K562 (cell line): ENCODE data around the gene SPAG9. TPM values are rescaled to one million over a fixed set of nuclear protein-coding genes. Genes with fewer than 3 reads are reported as not detected.
A peak's percentile ranks its signal among the peaks of the same experiment; 100 is the strongest.

Source experiments
- CHD4 ChIP-seq: fragments of 200-600 bp; sonication (generic); IDR thresholded peaks from 3 replicates; pipeline ENCODE4 v1.6.1; 2012; ENCODE audit warnings: low read depth, mild to moderate bottlenecking, mixed read lengths, low read length, inconsistent platforms; ENCODE audit not compliant: insufficient read depth, insufficient replicate concordance, poor library complexity, severe bottlenecking
- DIDO1 ChIP-seq: fragments of 450-650 bp; IDR thresholded peaks from 2 replicates; pipeline ENCODE4 v1.6.1; 2016; ENCODE audit warnings: low read depth, missing biosample characterization, missing genetic modification characterization
- ESRRA ChIP-seq: fragments of 450-650 bp; IDR thresholded peaks from 2 replicates; pipeline ENCODE4 v1.6.1; 2014; ENCODE audit warnings: low read depth, mild to moderate bottlenecking, moderate library complexity, borderline replicate concordance
- FOXJ3 ChIP-seq: sonication (generic); formaldehyde crosslinking; IDR thresholded peaks from 2 replicates; pipeline ENCODE4 v1.4.0; 2020; ENCODE audit warnings: mild to moderate bottlenecking, missing genetic modification reagents
- GABPA ChIP-seq: fragments of 200-800 bp; sonication (Bioruptor generic); conservative IDR thresholded peaks from 2 replicates; pipeline ENCODE4 v1.6.1; 2016; ENCODE audit warnings: low read depth, missing genetic modification characterization, missing compliant biosample characterization
- MCM3 ChIP-seq: fragments of 450-650 bp; IDR thresholded peaks from 2 replicates; pipeline ENCODE4 v1.6.1; 2016
- NBN ChIP-seq: fragments of 450-650 bp; IDR thresholded peaks from 2 replicates; pipeline ENCODE4 v1.6.1; 2016; ENCODE audit warnings: low read depth, mild to moderate bottlenecking
- SLC30A9 ChIP-seq: fragments of 250-450 bp; sonication (Bioruptor Pico); IDR thresholded peaks from 2 replicates; pipeline ENCODE4 v1.8.0; 2022; ENCODE audit warnings: mild to moderate bottlenecking, moderate library complexity
- SMAD4 ChIP-seq: fragments of 250-450 bp; sonication (Bioruptor Pico); conservative IDR thresholded peaks from 2 replicates; pipeline ENCODE4 v1.8.0; 2021; ENCODE audit warnings: inconsistent platforms, mild to moderate bottlenecking, moderate library complexity
- SP2 ChIP-seq: IDR thresholded peaks from 2 replicates; pipeline ENCODE4 v1.6.1; 2011; ENCODE audit warnings: mild to moderate bottlenecking, low read depth, low read length, moderate library complexity; ENCODE audit not compliant: poor library complexity, severe bottlenecking; ENCODE audit errors: extremely low read depth
- TCF3 ChIP-seq: sonication (generic); formaldehyde crosslinking; IDR thresholded peaks from 2 replicates; pipeline ENCODE4 v1.4.0; 2020; ENCODE audit warnings: mild to moderate bottlenecking, missing genetic modification reagents
- ZFP1 ChIP-seq: fragments of 450-650 bp; formaldehyde crosslinking; IDR thresholded peaks from 2 replicates; pipeline ENCODE4 v1.4.0; 2020; ENCODE audit warnings: mild to moderate bottlenecking, mixed read lengths
- ZNF134 ChIP-seq: fragments of 250-450 bp; sonication (Bioruptor Pico); conservative IDR thresholded peaks from 2 replicates; pipeline ENCODE4 v1.4.0; 2020
- polyA plus RNA-seq, 8 experiments: library from polyadenylated mRNA; depleted of rRNA in 4 of 8; stranded (reverse) in 5 of 8; unstranded in 3 of 8; fragments of >200 nt; fragmentation: Nextera tagmentation in 2 of 8; fragmentation: Illumina TruSeq in 1 of 8; extraction: Ambion mirVana in 2 of 8; extraction: Trizol in 1 of 8; gene quantifications; 2 replicates each; pipeline versions ENCODE4 v1.2.1 to v1.2.3, GENCODE V29; 2011 to 2014; ENCODE audit warnings: inconsistent platforms in 1 of 8, missing spikeins in 1 of 8
- total RNA-seq, 7 experiments: library from RNA; depleted of rRNA in 6 of 7; stranded (reverse); fragments of >200 nt in 6 of 7; fragmentation: Illumina TruSeq in 2 of 7; extraction: Trizol in 2 of 7; gene quantifications; 2 replicates each; pipeline versions ENCODE4 v1.2.1 to v1.2.3, GENCODE V29; 2011 to 2021; ENCODE audit warnings: low replicate concordance in 1 of 7
- TF ChIP-seq, protein P1 (sequence below): sonication (generic); formaldehyde crosslinking; IDR thresholded peaks from 2 replicates; pipeline ENCODE4 v1.4.0; 2020; ENCODE audit warnings: mild to moderate bottlenecking, missing genetic modification reagents
- TF ChIP-seq, protein P2 (sequence below): sonication (generic); formaldehyde crosslinking; IDR thresholded peaks from 2 replicates; pipeline ENCODE4 v1.8.0; 2023; ENCODE audit warnings: mild to moderate bottlenecking, missing genetic modification reagents
- TF ChIP-seq, protein P3 (sequence below): fragments of 450-650 bp; IDR thresholded peaks from 2 replicates; pipeline ENCODE4 v1.6.1; 2017; ENCODE audit warnings: antibody characterized with exemption
- TF ChIP-seq, protein P4 (sequence below): fragments of 200-800 bp; sonication (Bioruptor generic); IDR thresholded peaks from 2 replicates; pipeline ENCODE4 v1.6.1; 2017; ENCODE audit warnings: missing genetic modification characterization, missing compliant biosample characterization
- TF ChIP-seq, protein P5 (sequence below): fragments of 250-450 bp; sonication (Bioruptor Pico); IDR thresholded peaks from 2 replicates; pipeline ENCODE4 v1.9.0; 2021; ENCODE audit warnings: mild to moderate bottlenecking
- TF ChIP-seq, protein P6 (sequence below): sonication (generic); formaldehyde crosslinking; IDR thresholded peaks from 2 replicates; pipeline ENCODE4 v1.8.0; 2022; ENCODE audit warnings: missing genetic modification reagents, mild to moderate bottlenecking, moderate library complexity, borderline replicate concordance

The SPAG9 gene
- total and polyA plus RNA-seq, 9 of the 15 experiments (the other 6 are each of a cell fraction or from before 2014, with no cell fraction given) = 12.2 to 99.2 (median 58.2) TPM

DNA sequence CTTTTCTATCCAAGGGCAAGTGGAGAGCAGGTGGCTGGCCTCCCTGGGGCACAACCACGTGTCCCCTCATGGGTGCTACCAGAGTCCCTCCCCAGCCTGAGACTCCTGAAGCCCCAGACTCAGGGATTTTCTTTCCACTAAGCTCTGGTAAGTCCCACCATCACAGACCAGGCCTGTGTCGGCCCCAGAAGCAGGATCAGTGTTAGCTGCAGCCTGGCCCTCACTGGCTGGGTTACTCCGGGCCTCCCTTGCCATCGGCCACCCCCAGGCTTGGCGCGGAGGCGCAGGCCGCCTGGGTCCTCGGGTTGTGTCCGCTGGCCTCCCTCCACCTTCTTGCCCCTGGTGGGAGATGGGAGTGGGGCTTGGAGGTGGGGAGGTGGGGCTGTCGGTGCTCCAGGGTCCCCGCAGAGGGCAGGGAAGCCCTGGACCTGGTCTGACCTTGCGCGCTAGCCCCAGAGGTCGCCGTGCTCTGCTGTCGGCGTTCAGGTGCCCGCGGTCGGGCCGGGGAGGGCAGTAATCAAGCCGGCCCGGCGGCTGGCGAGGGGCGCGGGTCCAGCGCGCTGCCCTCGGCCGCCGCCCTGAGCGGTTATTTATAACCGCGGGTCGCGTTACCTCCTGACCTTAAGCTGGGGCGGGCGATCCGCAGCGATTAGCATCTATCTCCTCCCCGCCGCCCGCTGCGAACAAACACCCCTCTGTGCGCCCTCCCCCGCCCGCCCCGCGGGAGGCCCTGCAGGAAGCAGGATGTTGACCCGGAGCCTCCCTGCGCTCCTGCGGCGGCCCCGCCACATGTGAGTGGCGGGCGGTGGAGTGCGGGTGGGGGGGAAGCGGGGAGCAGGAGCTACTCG lies 176.4 kb downstream of the SPAG9 start (continued):
- TF ChIP-seq, protein P1, sequence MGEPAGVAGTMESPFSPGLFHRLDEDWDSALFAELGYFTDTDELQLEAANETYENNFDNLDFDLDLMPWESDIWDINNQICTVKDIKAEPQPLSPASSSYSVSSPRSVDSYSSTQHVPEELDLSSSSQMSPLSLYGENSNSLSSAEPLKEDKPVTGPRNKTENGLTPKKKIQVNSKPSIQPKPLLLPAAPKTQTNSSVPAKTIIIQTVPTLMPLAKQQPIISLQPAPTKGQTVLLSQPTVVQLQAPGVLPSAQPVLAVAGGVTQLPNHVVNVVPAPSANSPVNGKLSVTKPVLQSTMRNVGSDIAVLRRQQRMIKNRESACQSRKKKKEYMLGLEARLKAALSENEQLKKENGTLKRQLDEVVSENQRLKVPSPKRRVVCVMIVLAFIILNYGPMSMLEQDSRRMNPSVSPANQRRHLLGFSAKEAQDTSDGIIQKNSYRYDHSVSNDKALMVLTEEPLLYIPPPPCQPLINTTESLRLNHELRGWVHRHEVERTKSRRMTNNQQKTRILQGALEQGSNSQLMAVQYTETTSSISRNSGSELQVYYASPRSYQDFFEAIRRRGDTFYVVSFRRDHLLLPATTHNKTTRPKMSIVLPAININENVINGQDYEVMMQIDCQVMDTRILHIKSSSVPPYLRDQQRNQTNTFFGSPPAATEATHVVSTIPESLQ (CRISPR knock-in tag) = no peak
- TF ChIP-seq, protein P2, sequence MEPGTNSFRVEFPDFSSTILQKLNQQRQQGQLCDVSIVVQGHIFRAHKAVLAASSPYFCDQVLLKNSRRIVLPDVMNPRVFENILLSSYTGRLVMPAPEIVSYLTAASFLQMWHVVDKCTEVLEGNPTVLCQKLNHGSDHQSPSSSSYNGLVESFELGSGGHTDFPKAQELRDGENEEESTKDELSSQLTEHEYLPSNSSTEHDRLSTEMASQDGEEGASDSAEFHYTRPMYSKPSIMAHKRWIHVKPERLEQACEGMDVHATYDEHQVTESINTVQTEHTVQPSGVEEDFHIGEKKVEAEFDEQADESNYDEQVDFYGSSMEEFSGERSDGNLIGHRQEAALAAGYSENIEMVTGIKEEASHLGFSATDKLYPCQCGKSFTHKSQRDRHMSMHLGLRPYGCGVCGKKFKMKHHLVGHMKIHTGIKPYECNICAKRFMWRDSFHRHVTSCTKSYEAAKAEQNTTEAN (CRISPR knock-in tag) = no peak
- TF ChIP-seq NBN (no peak), FOXJ3 (CRISPR knock-in tag) (no peak), ZNF134 (CRISPR knock-in tag) (no peak), ZFP1 (CRISPR knock-in tag) (no peak), DIDO1 (tag) (no peak), TCF3 (CRISPR knock-in tag) (0 out of 2 replicates have a peak, but pooled peaks have one; percentile 55), ESRRA (peak; percentile 92), MCM3 (no peak), CHD4 (no peak), GABPA (tag) (peak; percentile 84), SP2 (no peak), SMAD4 (peak; percentile 72; the same call in 1 of the 2 replicates), SLC30A9 (no peak)
- TF ChIP-seq, protein P3, sequence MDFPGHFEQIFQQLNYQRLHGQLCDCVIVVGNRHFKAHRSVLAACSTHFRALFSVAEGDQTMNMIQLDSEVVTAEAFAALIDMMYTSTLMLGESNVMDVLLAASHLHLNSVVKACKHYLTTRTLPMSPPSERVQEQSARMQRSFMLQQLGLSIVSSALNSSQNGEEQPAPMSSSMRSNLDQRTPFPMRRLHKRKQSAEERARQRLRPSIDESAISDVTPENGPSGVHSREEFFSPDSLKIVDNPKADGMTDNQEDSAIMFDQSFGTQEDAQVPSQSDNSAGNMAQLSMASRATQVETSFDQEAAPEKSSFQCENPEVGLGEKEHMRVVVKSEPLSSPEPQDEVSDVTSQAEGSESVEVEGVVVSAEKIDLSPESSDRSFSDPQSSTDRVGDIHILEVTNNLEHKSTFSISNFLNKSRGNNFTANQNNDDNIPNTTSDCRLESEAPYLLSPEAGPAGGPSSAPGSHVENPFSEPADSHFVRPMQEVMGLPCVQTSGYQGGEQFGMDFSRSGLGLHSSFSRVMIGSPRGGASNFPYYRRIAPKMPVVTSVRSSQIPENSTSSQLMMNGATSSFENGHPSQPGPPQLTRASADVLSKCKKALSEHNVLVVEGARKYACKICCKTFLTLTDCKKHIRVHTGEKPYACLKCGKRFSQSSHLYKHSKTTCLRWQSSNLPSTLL = no peak
- TF ChIP-seq, protein P4, sequence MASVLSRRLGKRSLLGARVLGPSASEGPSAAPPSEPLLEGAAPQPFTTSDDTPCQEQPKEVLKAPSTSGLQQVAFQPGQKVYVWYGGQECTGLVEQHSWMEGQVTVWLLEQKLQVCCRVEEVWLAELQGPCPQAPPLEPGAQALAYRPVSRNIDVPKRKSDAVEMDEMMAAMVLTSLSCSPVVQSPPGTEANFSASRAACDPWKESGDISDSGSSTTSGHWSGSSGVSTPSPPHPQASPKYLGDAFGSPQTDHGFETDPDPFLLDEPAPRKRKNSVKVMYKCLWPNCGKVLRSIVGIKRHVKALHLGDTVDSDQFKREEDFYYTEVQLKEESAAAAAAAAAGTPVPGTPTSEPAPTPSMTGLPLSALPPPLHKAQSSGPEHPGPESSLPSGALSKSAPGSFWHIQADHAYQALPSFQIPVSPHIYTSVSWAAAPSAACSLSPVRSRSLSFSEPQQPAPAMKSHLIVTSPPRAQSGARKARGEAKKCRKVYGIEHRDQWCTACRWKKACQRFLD = peak; percentile 31; the same call in 1 of the 2 replicates
- TF ChIP-seq, protein P5, sequence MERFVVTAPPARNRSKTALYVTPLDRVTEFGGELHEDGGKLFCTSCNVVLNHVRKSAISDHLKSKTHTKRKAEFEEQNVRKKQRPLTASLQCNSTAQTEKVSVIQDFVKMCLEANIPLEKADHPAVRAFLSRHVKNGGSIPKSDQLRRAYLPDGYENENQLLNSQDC (CRISPR knock-in tag) = no peak
- TF ChIP-seq, protein P6, sequence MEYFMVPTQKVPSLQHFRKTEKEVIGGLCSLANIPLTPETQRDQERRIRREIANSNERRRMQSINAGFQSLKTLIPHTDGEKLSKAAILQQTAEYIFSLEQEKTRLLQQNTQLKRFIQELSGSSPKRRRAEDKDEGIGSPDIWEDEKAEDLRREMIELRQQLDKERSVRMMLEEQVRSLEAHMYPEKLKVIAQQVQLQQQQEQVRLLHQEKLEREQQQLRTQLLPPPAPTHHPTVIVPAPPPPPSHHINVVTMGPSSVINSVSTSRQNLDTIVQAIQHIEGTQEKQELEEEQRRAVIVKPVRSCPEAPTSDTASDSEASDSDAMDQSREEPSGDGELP (CRISPR knock-in tag) = peak; percentile 90
